D721Med (cell line): Measurements from ENCODE around the gene NBAS.
A peak's percentile ranks its signal among the peaks of the same experiment; 100 is the strongest.

Source experiments
- DNase-seq: peaks from one replicate; pipeline ENCODE4 v3.0.0; 2011; ENCODE audit warnings: low spot score; ENCODE audit not compliant: insufficient read length
- FAIRE-seq: peaks from 2 replicates; lab custom pipeline; 2011; peaks lifted over from hg19 to GRCh38; lab: Jason Lieb, UNC
- CTCF ChIP-seq: IDR thresholded peaks from 2 replicates; pipeline ENCODE4 v1.5.1; 2012; ENCODE audit warnings: mild to moderate bottlenecking, control low read depth; ENCODE audit not compliant: insufficient read depth; ENCODE audit errors: missing control alignments

NBAS gene

GRCh38 chr2:15159751-15160177, 401.4 kb downstream of the NBAS start:
- TF ChIP-seq CTCF, result peak; percentile 85
- peak; percentile 53 for DNase-seq
- FAIRE-seq, result peak; percentile 96

GRCh38 chr2:15159206-15159605, 401.9 kb downstream of the NBAS start:
- no peak for FAIRE-seq
- DNase-seq, result no peak
- no peak for TF ChIP-seq CTCF

- no peak for DNase-seq
- no peak for TF ChIP-seq CTCF
- no peak for FAIRE-seq
Measured at GRCh38 chr2:15158532-15158931, 402.6 kb downstream of the NBAS start.

GRCh38 chr2:15158100-15158499, 403.0 kb downstream of the NBAS start:
- TF ChIP-seq CTCF, result no peak
- FAIRE-seq, result no peak
- no peak for DNase-seq

GRCh38 chr2:15155959-15156574, 405.1 kb downstream of the NBAS start:
- no peak for TF ChIP-seq CTCF
- no peak for FAIRE-seq
- no peak for DNase-seq

- FAIRE-seq (no peak), DNase-seq (no peak)
- no peak for TF ChIP-seq CTCF
Measured at GRCh38 chr2:15154297-15154696, 406.8 kb downstream of the NBAS start.

GRCh38 chr2:15152382-15152781, 408.8 kb downstream of the NBAS start:
- FAIRE-seq (no peak), DNase-seq (no peak)
- TF ChIP-seq CTCF, result no peak
